Fibroblast of mammary gland (primary cell): ENCODE data around the gene FCN1.

Experiments
- DNase-seq: peaks from one replicate; pipeline ENCODE4 v3.0.0-alpha.2; 2010; ENCODE audit warnings: low read depth
- H3K4me3 ChIP-seq: 2 replicates; pipeline ENCODE4 v1.5.1; 2011; ENCODE audit warnings: low read depth, mild to moderate bottlenecking, low read length, moderate library complexity; ENCODE audit not compliant: control insufficient read depth
- CTCF ChIP-seq: conservative IDR thresholded peaks from 2 replicates; pipeline ENCODE4 v1.5.1; 2011; ENCODE audit warnings: low read depth, low read length, inconsistent platforms; ENCODE audit not compliant: control insufficient read depth, insufficient read depth

FCN1 gene

GRCh38 chr9:134942011-134942787, 24.5 kb upstream of the FCN1 start:
- DNase-seq = peak; percentile 31
- H3K4me3 ChIP-seq = no peak overlapping the region
- TF ChIP-seq CTCF = no peak

GRCh38 chr9:134940236-134941208, 22.8 kb upstream of the FCN1 start:
- TF ChIP-seq CTCF = no peak
- no peak for DNase-seq
- no peak overlapping the region for H3K4me3 ChIP-seq

- DNase-seq = no peak
- H3K4me3 ChIP-seq = no peak overlapping the region
- TF ChIP-seq CTCF = no peak
Measured at GRCh38 chr9:134939836-134940235, 22.1 kb upstream of the FCN1 start.

GRCh38 chr9:134939080-134939733, 21.5 kb upstream of the FCN1 start:
- TF ChIP-seq CTCF = no peak
- no peak overlapping the region for H3K4me3 ChIP-seq
- no peak for DNase-seq

- no peak for TF ChIP-seq CTCF
- no peak for DNase-seq
- H3K4me3 ChIP-seq = no peak overlapping the region
Measured at GRCh38 chr9:134938346-134939079, 20.8 kb upstream of the FCN1 start.
